ENCODE data around the gene PAX5.
"Not testable (repeated sequence)": the region's sequence is repeated elsewhere in the genome, so short reads cannot be mapped to it uniquely, and the experiment has no call there.

The PAX5 gene

DNA sequence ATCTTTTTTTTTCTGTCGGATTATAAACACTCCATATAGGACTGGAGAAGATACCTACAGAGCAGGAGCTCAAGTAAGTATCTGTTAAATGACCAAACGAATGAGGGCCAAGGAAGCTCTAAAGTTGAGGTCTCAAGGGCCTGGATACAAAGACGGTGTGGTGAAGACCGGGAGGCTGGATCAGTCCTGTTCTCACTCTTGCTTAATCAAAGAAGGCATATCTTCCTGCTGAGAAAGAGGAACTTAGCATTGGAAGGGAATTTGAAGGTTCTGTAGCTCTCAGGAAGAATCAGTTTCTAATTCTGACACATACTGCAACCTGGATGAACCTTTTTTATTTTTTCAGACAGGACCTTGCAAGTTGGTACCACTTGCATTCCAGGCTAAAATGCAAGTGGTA is 28.3 kb upstream of the PAX5 start:
- no peak for TF ChIP-seq ZFX (IDR thresholded peaks at IDR 0.05)
- TF ChIP-seq, protein P1, sequence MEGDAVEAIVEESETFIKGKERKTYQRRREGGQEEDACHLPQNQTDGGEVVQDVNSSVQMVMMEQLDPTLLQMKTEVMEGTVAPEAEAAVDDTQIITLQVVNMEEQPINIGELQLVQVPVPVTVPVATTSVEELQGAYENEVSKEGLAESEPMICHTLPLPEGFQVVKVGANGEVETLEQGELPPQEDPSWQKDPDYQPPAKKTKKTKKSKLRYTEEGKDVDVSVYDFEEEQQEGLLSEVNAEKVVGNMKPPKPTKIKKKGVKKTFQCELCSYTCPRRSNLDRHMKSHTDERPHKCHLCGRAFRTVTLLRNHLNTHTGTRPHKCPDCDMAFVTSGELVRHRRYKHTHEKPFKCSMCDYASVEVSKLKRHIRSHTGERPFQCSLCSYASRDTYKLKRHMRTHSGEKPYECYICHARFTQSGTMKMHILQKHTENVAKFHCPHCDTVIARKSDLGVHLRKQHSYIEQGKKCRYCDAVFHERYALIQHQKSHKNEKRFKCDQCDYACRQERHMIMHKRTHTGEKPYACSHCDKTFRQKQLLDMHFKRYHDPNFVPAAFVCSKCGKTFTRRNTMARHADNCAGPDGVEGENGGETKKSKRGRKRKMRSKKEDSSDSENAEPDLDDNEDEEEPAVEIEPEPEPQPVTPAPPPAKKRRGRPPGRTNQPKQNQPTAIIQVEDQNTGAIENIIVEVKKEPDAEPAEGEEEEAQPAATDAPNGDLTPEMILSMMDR (conservative IDR thresholded peaks at IDR 0.05): no peak
- no peak overlapping the region for H3K27ac ChIP-seq

DNA sequence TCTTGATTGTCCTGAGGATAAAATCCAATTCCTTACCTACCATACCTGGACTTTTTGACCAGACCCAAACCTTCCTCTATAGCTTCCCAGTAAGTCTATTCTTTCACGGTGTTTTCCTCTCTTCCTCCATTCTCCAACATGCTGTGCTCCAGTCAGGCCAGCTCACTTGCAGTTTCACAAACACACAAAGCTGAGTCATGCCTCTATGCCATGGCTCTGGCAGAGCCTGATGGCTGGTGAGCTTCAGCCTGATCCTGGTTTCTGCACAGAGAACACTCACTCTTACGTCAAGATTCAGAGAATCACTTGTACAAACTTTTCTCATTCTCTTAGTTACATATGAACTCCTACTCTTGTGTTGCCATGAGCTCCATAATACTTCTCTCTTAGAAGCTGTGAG is 27.7 kb upstream of the PAX5 start:
- H3K27ac ChIP-seq: no peak overlapping the region
- no peak for TF ChIP-seq ZFX (IDR thresholded peaks at IDR 0.05)
- TF ChIP-seq, protein P1 (conservative IDR thresholded peaks at IDR 0.05): no peak

GRCh38 chr9:37060833-37061232 is 26.8 kb upstream of the PAX5 start:
- no peak overlapping the region for H3K27ac ChIP-seq
- TF ChIP-seq ZFX (IDR thresholded peaks at IDR 0.05): no peak
- TF ChIP-seq, protein P1 (conservative IDR thresholded peaks at IDR 0.05): no peak

DNA sequence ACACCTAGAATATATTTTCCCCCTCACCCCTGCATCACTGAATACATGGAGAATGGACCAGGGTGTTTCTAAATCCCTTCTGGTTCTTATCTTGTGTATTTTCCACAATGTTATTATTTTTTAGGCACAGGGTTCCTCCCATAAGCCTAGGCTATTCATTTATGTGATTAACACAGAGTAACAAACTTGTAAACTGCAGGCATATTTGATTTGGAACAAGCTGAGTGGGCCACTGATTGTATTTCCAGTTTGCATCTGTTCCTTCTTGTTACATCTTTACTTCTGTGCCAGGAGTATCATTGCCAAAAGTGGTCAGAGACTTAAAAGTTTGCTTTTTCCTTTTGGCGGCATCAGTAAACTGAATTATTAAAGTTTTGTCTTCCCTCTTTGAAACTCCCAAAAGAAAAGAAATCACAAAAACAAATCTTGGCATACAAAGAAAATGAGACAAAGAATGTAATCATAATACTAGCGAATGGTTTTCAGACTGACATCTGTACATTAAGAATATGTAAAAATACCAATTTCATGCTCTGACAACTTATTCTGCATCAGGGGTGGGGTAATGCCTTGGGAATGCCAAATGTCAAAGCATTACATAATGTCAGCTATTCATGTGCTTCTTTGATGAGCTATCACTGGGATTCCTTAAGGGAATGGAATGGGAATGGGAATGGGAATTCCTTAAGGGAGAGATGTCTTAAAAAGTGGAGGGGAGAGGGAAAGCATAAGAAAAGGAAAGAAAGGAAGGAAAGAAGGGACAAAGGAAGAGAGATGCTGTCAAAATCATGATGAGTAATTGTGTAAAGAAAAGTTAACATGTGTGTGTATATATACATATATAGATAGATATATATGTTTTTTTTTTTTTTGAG is 22.2 kb upstream of the PAX5 start:
- no peak overlapping the region for H3K27ac ChIP-seq
- no peak for TF ChIP-seq ZFX (IDR thresholded peaks at IDR 0.05)
- TF ChIP-seq, protein P1 (conservative IDR thresholded peaks at IDR 0.05): no peak

DNA sequence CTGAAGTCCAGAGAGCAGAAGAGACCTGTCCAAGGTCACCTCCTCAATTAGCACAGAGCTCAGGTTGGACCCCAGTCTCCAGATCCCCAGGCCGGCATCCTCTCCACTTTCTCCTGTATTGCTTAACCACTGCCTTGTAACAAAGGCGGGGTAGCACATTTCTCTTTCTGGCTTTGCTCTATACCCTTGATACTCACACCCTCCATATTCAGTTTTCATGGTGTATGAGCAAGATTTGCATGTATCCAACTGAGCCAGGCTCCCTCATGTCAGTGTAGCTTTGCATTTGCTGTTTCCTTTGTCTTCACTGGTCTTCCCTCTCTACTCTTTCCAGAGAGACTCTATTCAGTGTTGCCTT is 20.3 kb upstream of the PAX5 start:
- not testable (repeated sequence) for H3K27ac ChIP-seq

GRCh38 chr9:37053684-37054362 is 19.8 kb upstream of the PAX5 start:
- no peak overlapping the region for H3K27ac ChIP-seq
- TF ChIP-seq, protein P1 (conservative IDR thresholded peaks at IDR 0.05): no peak
- TF ChIP-seq ZFX (IDR thresholded peaks at IDR 0.05): no peak

DNA sequence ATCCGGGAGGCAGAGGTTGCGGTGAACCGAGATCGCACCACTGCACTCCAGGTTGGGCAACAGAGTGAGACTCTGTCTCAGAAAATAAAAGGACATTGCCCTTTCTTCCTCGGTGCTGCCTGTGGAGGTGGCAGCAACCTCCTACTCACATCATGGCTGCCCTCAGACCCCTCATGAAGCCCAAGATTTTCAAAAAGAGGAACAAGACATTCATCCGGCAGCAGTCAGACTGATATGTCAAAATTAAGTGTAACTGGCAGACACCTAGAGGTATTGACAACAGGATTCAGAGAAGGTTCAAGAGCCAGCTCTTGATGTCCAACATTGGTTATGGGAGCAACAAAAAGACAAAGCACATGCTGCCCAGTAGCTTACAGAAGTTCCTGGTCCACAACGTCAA is 12.6 kb upstream of the PAX5 start:
- TF ChIP-seq ZFX (IDR thresholded peaks at IDR 0.05): no peak
- TF ChIP-seq, protein P1 (conservative IDR thresholded peaks at IDR 0.05): no peak

More for the DNA sequence above, 12.6 kb upstream of the PAX5 start:
- peak overlapping the region; percentile 9 for H3K27ac ChIP-seq
